GM12891 (cell line): ENCODE data around the gene GIMAP7.

Experiments
- PAX5 ChIP-seq: IDR thresholded peaks from 2 replicates; pipeline ENCODE4 v1.6.1; 2011; ENCODE audit warnings: low read length, moderate library complexity, mild to moderate bottlenecking; ENCODE audit not compliant: insufficient read depth, severe bottlenecking
- POLR2A ChIP-seq: IDR thresholded peaks from 2 replicates; pipeline ENCODE4 v1.6.1; 2011; ENCODE audit warnings: low read depth, low read length, control low read depth
- POLR2AphosphoS5 ChIP-seq: IDR thresholded peaks from 2 replicates; pipeline ENCODE4 v1.6.1; 2011; ENCODE audit warnings: low read depth, low read length, control low read depth
- TAF1 ChIP-seq: IDR thresholded peaks from 2 replicates; pipeline ENCODE4 v1.6.1; 2011; ENCODE audit warnings: low read depth, low read length, control low read depth

GRCh38 chr7:150465414-150465813 lies 49.3 kb upstream of the GIMAP7 start:
- TF ChIP-seq TAF1 (no peak), POLR2A (no peak), POLR2AphosphoS5 (no peak), PAX5 (no peak)
